ENCODE measurements around the gene FAM110D.

The FAM110D gene

GRCh38 chr1:26158908-26159742, at the start of gene FAM110D:
FAM110D (plus strand) TSS chr1:26159079; CDS start chr1:26161292, 2,213 bp downstream.
- in situ Hi-C loops (cut with HindIII; ENCODE audit: low sequenced_read_pairs), result no loop called here

- in situ Hi-C loops (cut with HindIII; ENCODE audit: low sequenced_read_pairs), result no loop called here
Measured at GRCh38 chr1:26109229-26110164, 49.4 kb upstream of the FAM110D start.

- in situ Hi-C loops (cut with HindIII; ENCODE audit: low sequenced_read_pairs), result no loop called here
Measured at GRCh38 chr1:26110731-26111529, 47.9 kb upstream of the FAM110D start.

- in situ Hi-C loops (cut with HindIII; ENCODE audit: low sequenced_read_pairs), result no loop called here
Measured at GRCh38 chr1:26111530-26112406, 47.1 kb upstream of the FAM110D start, which contains the start of gene PDIK1L. PDIK1L (plus strand) TSS chr1:26111824; CDS start chr1:26114309, 2,485 bp downstream.

GRCh38 chr1:26112407-26112775, 46.5 kb upstream of the FAM110D start:
- in situ Hi-C loops (cut with HindIII; ENCODE audit: low sequenced_read_pairs), result no loop called here

- in situ Hi-C loops (cut with HindIII; ENCODE audit: low sequenced_read_pairs), result no loop called here
Measured at GRCh38 chr1:26114165-26114927, 44.5 kb upstream of the FAM110D start.

- in situ Hi-C loops (cut with HindIII; ENCODE audit: low sequenced_read_pairs), result no loop called here
Measured at GRCh38 chr1:26119892-26120608, 38.8 kb upstream of the FAM110D start.

GRCh38 chr1:26121854-26122773, 36.8 kb upstream of the FAM110D start:
- in situ Hi-C loops (cut with HindIII; ENCODE audit: low sequenced_read_pairs), result no loop called here

- in situ Hi-C loops (cut with HindIII; ENCODE audit: low sequenced_read_pairs), result no loop called here
Measured at GRCh38 chr1:26122988-26123973, 35.6 kb upstream of the FAM110D start.

GRCh38 chr1:26124418-26125331, 34.2 kb upstream of the FAM110D start:
- in situ Hi-C loops (cut with HindIII; ENCODE audit: low sequenced_read_pairs), result no loop called here

- in situ Hi-C loops (cut with HindIII; ENCODE audit: low sequenced_read_pairs), result no loop called here
Measured at GRCh38 chr1:26125382-26125781, 33.5 kb upstream of the FAM110D start.

- in situ Hi-C loops (cut with HindIII; ENCODE audit: low sequenced_read_pairs), result no loop called here
Measured at GRCh38 chr1:26125946-26126320, 32.9 kb upstream of the FAM110D start.

GRCh38 chr1:26126321-26127084, 32.4 kb upstream of the FAM110D start:
- in situ Hi-C loops (cut with HindIII; ENCODE audit: low sequenced_read_pairs), result no loop called here

Measured in endothelial cell of hepatic sinusoid (primary cell).